Hepatic stellate cell (primary cell): ENCODE measurements around the gene TSSC4.

Source experiments
- DNase-seq: peaks from one replicate; pipeline ENCODE4 v3.0.0; 2011; ENCODE audit warnings: low spot score

The TSSC4 gene

GRCh38 chr11:2434506-2435255 is 34.1 kb downstream of the TSSC4 start:
- no peak for DNase-seq

- DNase-seq, result no peak
These were observed 34.9 kb downstream of the TSSC4 start for GRCh38 chr11:2435288-2436012.

GRCh38 chr11:2436013-2436520 is 35.5 kb downstream of the TSSC4 start:
- no peak for DNase-seq

GRCh38 chr11:2436521-2437031 is 36.0 kb downstream of the TSSC4 start:
- no peak for DNase-seq

GRCh38 chr11:2437516-2437915 is 37.0 kb downstream of the TSSC4 start:
- no peak for DNase-seq

GRCh38 chr11:2439820-2440219 is 39.3 kb downstream of the TSSC4 start:
- DNase-seq, result no peak

GRCh38 chr11:2440646-2441045 is 40.1 kb downstream of the TSSC4 start:
- DNase-seq, result no peak

GRCh38 chr11:2441171-2441570 is 40.6 kb downstream of the TSSC4 start:
- no peak for DNase-seq

- no peak for DNase-seq
These were observed 42.0 kb downstream of the TSSC4 start for GRCh38 chr11:2442589-2442988.

GRCh38 chr11:2443406-2443805 is 42.9 kb downstream of the TSSC4 start:
- DNase-seq, result no peak

- DNase-seq, result no peak
These were observed 43.6 kb downstream of the TSSC4 start, which contains the start of gene TRPM5 for GRCh38 chr11:2443881-2444820. Gene TRPM5 (minus strand): TSS chr11:2444514. CDS start chr11:2423036, 21,478 bp downstream.

GRCh38 chr11:2444821-2445745 is 44.5 kb downstream of the TSSC4 start, which contains the start of gene KCNQ1:
Gene KCNQ1 (plus strand): TSS chr11:2445008. CDS start chr11:2445099, 91 bp downstream.
- no peak for DNase-seq

- no peak for DNase-seq
These were observed 45.4 kb downstream of the TSSC4 start for GRCh38 chr11:2445746-2446551.

- DNase-seq, result no peak
These were observed 46.2 kb downstream of the TSSC4 start for GRCh38 chr11:2446590-2447252.

GRCh38 chr11:2447253-2447950 is 46.9 kb downstream of the TSSC4 start:
- no peak for DNase-seq

GRCh38 chr11:2447951-2448650 is 47.6 kb downstream of the TSSC4 start:
- no peak for DNase-seq

- DNase-seq, result no peak
These were observed 48.4 kb downstream of the TSSC4 start for GRCh38 chr11:2448661-2449547.
